HEK293T (cell line): Measurements from ENCODE around the gene XRCC2.
A peak's percentile ranks its signal among the peaks of the same experiment; 100 is the strongest.
"Not testable (repeated sequence)": the region's sequence is repeated elsewhere in the genome, so short reads cannot be mapped to it uniquely, and the experiment has no call there.

Source experiments
- CTCF ChIA-PET: fragments of 350-600 bp; formaldehyde crosslinking; extraction: SDS; loops from one replicate; lab custom pipeline; 2021; ENCODE audit warnings: antibody characterized with exemption, inconsistent platforms; lab: Yijun Ruan, JAX
- POLR2A ChIA-PET: fragments of 350-600 bp; formaldehyde crosslinking; extraction: SDS; loops from one replicate; lab custom pipeline; 2020; ENCODE audit warnings: antibody characterized with exemption, inconsistent platforms; lab: Yijun Ruan, JAX
- DNase-seq: peaks from one replicate; pipeline ENCODE4 v3.0.0; 2012; ENCODE audit warnings: mixed read lengths; ENCODE audit errors: extremely low spot score
- ARNT ChIP-seq: fragments of 450-650 bp; IDR thresholded peaks from 2 replicates; pipeline ENCODE4 v1.6.1; 2017; ENCODE audit warnings: mild to moderate bottlenecking
- BHLHE40 ChIP-seq: fragments of 450-650 bp; IDR thresholded peaks from 2 replicates; pipeline ENCODE4 v1.6.1; 2016; ENCODE audit warnings: mild to moderate bottlenecking, moderate library complexity, borderline replicate concordance
- CTBP1 ChIP-seq: fragments of 450-650 bp; IDR thresholded peaks from 2 replicates; pipeline ENCODE4 v1.6.1; 2016; ENCODE audit warnings: borderline replicate concordance
- ELF4 ChIP-seq: fragments of 450-650 bp; IDR thresholded peaks from 2 replicates; pipeline ENCODE4 v1.6.1; 2017; ENCODE audit warnings: antibody characterized with exemption
- FOXA1 ChIP-seq: fragments of 450-650 bp; IDR thresholded peaks from 2 replicates; pipeline ENCODE4 v1.6.1; 2016; ENCODE audit warnings: mild to moderate bottlenecking
- FOXK2 ChIP-seq: fragments of 450-650 bp; IDR thresholded peaks from 2 replicates; pipeline ENCODE4 v1.6.1; 2016; ENCODE audit warnings: mild to moderate bottlenecking
- FOXM1 ChIP-seq: fragments of 450-650 bp; IDR thresholded peaks from 2 replicates; pipeline ENCODE4 v1.6.1; 2017; ENCODE audit warnings: mild to moderate bottlenecking, borderline replicate concordance
- HDGF ChIP-seq: fragments of 450-650 bp; IDR thresholded peaks from 2 replicates; pipeline ENCODE4 v1.6.1; 2017; ENCODE audit warnings: antibody characterized with exemption, borderline replicate concordance
- L3MBTL2 ChIP-seq: fragments of 450-650 bp; conservative IDR thresholded peaks from 2 replicates; pipeline ENCODE4 v1.6.1; 2016; ENCODE audit warnings: mild to moderate bottlenecking
- LEF1 ChIP-seq: fragments of 450-650 bp; IDR thresholded peaks from 2 replicates; pipeline ENCODE4 v1.6.1; 2017; ENCODE audit warnings: mild to moderate bottlenecking, borderline replicate concordance
- NFRKB ChIP-seq: fragments of 450-650 bp; IDR thresholded peaks from 2 replicates; pipeline ENCODE4 v1.6.1; 2016; ENCODE audit warnings: mild to moderate bottlenecking, moderate library complexity
- SUZ12 ChIP-seq: fragments of 450-650 bp; IDR thresholded peaks from 2 replicates; pipeline ENCODE4 v1.6.1; 2016; ENCODE audit warnings: mild to moderate bottlenecking
- TARDBP ChIP-seq: fragments of 450-650 bp; IDR thresholded peaks from 2 replicates; pipeline ENCODE4 v1.6.1; 2016
- ZNF384 ChIP-seq: fragments of 450-650 bp; IDR thresholded peaks from 2 replicates; pipeline ENCODE4 v1.6.1; 2016
- TF ChIP-seq, protein P1 (sequence below): fragments of 450-650 bp; IDR thresholded peaks from 2 replicates; pipeline ENCODE4 v1.6.1; 2016

Gene XRCC2

DNA sequence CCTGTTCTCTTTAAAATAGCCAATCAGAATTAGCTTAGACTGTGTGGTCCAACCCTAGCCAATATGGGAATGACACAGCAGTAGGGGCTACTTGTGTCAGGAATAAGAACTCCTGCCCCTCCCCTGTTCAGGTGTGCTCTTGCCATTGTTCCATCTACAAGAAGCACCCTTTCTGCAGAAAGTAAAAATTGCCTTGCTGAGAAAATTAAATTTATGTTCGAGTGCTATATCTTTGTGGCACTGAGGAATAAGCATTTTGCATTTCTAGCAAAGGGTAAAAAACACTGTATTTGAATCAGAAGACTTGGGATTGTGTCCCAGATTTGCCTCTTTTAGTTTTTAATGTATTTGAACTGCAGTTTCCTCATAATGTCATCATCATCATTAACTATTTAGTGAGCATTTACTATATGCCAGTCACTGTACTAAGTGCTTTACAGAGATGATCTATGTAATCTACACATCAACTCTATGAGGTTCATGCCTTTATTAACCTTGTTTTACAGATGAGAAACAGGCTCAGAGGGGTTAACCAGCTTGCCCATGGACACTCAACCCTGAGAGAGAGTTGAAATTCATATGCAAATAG is 28.9 kb upstream of the XRCC2 start:
- TF ChIP-seq SUZ12 (no peak), FOXK2 (no peak), FOXA1 (no peak), ARNT (no peak), BHLHE40 (no peak), FOXM1 (no peak), ZNF384 (no peak)
- TF ChIP-seq, protein P1, sequence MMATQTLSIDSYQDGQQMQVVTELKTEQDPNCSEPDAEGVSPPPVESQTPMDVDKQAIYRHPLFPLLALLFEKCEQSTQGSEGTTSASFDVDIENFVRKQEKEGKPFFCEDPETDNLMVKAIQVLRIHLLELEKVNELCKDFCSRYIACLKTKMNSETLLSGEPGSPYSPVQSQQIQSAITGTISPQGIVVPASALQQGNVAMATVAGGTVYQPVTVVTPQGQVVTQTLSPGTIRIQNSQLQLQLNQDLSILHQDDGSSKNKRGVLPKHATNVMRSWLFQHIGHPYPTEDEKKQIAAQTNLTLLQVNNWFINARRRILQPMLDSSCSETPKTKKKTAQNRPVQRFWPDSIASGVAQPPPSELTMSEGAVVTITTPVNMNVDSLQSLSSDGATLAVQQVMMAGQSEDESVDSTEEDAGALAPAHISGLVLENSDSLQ: no peak
- DNase-seq: no peak
- CTCF ChIA-PET: no interaction called here

DNA sequence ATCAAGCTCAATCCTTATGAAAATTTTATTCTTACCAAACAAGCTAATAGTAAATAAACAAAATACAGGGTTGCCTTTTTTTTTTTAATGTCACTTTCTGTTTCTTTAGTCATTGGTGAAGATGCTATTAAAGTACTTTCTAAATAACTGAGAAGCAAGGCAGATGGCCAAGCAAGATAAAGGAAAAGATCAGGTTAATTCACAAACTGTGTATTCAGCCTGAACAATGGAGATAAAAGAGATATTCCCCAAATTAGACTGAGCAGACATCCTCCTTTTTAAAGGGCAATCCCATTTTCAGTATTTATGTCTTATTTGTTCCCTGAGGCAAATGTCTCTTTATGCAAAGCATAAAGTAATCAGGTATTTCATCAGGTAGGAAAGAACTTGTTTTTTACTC is 23.1 kb upstream of the XRCC2 start:
- DNase-seq: no peak
- CTCF ChIA-PET: interaction anchor here (0.7 kb wide), 1 partner anchor 21 kb away, joined by 3 read pairs; no protein-coding TSS in a partner anchor
- POLR2A ChIA-PET: interaction anchor here (1.4 kb wide), 1 partner anchor 23 kb away, joined by 3 read pairs; the partner anchor contains the start of gene XRCC2
- TF ChIP-seq CTBP1 (no peak), SUZ12 (no peak), ELF4 (no peak), FOXA1 (no peak)

More for the DNA sequence above, 28.9 kb upstream of the XRCC2 start:
- POLR2A ChIA-PET: no interaction called here

DNA sequence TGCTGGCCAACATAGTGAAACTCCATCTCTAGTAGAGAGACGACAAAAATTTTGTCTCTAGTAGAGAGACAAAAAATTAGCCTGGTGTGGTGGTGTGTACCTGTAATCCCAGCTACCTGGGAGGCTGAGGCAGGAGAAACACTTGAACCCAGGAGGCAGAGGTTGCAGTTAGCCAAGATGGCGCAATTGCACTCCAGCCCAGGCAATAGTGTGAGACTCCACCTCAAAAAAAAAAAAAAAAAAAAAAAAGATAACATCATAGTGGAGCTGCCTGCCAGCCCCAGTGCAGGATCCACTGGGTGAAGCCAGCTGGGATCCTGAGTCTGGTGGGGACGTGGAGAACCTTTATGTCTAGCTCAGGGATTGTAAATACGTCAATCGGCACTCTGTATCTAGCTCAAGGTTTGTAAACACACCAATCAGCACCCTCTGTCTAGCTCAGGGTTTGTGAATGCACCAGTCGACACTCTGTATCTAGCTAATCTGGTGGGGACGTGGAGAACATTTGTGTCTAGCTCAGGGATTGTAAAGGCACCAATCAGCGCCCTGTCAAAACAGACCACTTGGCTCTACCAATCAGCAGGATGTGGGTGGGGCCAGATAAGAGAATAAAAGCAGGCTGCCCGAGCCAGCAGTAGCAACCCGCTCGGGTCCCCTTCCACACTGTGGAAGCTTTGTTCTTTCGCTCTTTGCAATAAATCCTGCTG is 21.5 kb upstream of the XRCC2 start:
- peak; percentile 49; the same call in 1 of the 2 replicates for TF ChIP-seq ZNF384
- CTCF ChIA-PET: interaction anchor here (1.0 kb wide), 1 partner anchor 9 kb away, joined by 3 read pairs; no protein-coding TSS in a partner anchor
- POLR2A ChIA-PET, DNase-seq: not testable (repeated sequence)

- POLR2A ChIA-PET, CTCF ChIA-PET, DNase-seq: not testable (repeated sequence)
These were observed 16.3 kb upstream of the XRCC2 start for GRCh38 chr7:152692196-152692595.

DNA sequence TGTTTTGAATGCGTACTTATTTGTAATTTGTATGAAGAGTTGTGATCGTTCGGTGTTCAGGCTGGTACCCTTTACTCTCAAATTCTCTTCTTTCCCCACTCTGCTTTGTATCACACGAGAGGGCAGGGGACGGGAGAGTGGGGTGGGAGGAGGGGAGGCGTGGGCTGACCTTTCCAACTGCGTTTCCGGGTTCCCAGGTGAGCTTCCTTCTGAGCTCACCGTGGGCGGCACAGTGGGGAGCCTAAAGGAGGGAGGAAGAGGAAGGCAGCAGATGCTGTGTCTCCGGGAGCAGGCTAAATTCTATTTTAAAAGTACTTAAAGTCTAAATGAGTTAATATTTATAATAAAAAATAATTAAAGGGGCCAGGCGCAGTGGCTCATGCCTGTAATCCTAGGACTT is 7.4 kb upstream of the XRCC2 start:
- POLR2A ChIA-PET: no interaction called here
- CTCF ChIA-PET: no interaction called here
- DNase-seq: no peak
- TF ChIP-seq SUZ12 (no peak), NFRKB (no peak)

GRCh38 chr7:152677808-152678670 is 2.1 kb upstream of the XRCC2 start:
- POLR2A ChIA-PET: no interaction called here
- no peak for DNase-seq
- CTCF ChIA-PET: interaction anchor here (0.6 kb wide), 1 partner anchor 21 kb away, joined by 3 read pairs; no protein-coding TSS in a partner anchor
- no peak for TF ChIP-seq CTBP1
- TF ChIP-seq TARDBP: no peak
- no peak for TF ChIP-seq LEF1
- TF ChIP-seq SUZ12: no peak

DNA sequence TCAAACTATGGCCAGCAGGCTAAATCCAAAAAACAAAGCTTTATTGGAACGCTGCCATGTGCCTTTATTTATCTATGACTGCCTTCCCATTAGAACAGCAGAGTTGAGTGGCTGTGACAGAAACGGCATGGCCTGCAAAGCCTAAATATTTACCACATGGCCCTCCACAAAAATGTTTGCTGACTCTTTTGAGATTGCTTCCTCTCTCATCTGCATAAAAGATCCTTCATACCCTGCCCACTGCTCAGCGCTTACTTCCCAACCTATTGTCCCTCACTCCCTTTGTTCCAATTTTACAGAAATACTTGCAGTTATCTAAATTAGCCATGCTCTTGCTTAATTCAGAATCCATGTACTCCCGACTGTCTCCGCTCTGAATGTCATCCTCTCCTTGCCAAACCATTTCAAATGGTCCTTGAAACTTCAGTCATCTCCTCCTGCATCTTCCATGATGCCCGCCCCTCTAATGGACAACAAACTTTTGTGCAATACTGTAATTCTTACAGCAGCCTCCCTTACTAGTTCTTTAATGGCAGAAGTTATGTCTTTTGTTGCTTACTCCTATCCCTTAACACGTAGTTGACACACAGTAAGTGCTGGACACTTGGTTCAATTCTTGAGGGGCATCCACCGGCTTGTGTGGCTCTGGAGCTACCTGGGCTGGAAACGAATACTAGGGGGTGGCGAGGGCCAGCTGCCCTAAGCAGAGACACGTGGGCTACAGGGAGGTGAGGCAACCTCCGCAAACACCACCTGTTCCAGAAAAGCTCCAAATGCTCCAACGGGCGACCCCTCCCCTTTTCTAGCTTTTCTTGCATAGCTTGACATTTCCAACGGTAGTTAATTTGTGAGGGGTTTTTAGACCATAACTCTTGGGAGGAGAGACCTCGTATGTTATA is 832 bp downstream of the XRCC2 start:
- TF ChIP-seq FOXK2: 0 out of 2 replicates have a peak, but pooled peaks have one; percentile 52
- no peak for TF ChIP-seq L3MBTL2
- POLR2A ChIA-PET: interaction anchor here (0.9 to 1.6 kb wide), 5 partner anchors 11 to 344 kb away, joined by 3 to 6 read pairs (median 4); no protein-coding TSS in a partner anchor
- DNase-seq: peak; percentile 57
- CTCF ChIA-PET: interaction anchor here (0.6 kb wide), 1 partner anchor 218 kb away, joined by 6 read pairs; no protein-coding TSS in a partner anchor

DNA sequence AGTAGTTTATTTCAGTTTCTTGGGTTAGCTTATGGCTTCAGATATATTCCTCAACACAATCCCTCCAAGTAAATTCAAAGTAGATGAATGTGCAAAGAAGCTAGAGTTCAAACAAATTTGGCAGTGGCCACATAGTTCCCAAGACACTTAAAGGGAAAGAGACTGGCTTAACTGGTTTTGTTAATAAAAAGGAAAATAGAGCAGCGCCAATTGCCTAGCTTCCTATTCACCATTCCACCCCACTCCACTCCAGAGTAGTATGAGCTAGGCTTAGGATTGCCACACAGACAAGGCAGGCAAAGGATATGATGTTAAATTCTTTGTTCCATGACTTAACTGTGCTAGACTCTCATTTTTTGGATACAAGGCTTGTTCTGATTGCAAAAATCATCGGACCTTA is 2.0 kb downstream of the XRCC2 start:
- ChIA-PET CTCF (interaction anchor here (0.5 kb wide), 1 partner anchor 336 kb away, joined by 3 read pairs; no protein-coding TSS in a partner anchor), POLR2A (no interaction called here)
- DNase-seq: no peak
- TF ChIP-seq ZNF384 (no peak), FOXK2 (no peak), CTBP1 (no peak), HDGF (no peak), ELF4 (no peak), TARDBP (no peak)
- TF ChIP-seq, protein P1: no peak
